ENCODE data around the gene PDE4B. TPM values are rescaled to one million over a fixed set of nuclear protein-coding genes. Genes with fewer than 3 reads are reported as not detected.

PDE4B gene
- total RNA-seq, 1 donor from 2014 or later: 9.5 TPM

DNA sequence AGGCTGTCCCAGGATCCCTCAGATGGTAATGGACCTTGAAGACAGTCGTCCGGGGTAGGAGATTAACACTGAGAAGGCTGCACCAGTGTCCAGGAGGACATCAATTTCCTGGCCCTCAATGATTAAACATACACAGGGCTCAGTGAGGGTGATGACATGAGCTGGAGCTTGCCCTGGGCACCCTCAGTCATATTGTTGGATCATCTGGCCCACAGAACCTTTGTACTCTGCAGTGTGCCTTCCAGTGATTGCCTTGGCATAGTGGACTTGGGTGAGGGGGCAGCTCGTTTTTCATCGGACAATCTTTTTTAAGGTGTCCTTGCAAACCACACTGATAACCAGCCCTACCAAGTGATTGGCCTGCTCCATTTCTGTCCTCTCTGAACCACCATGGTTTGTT lies 630.1 kb downstream of the PDE4B start:
- no peak for DNase-seq (ENCODE audit: low spot score)

Data from ureter (tissue), 1 donor.